GM18511 (cell line): ENCODE data around the gene P3H2.
"Not testable (repeated sequence)": the region's sequence is repeated elsewhere in the genome, so short reads cannot be mapped to it uniquely, and the experiment has no call there.

Experiments used
- ATAC-seq: cut with Tn5 transposase; IDR thresholded peaks from one replicate; pipeline ENCODE4 v1.9.1; 2021; ENCODE audit warnings: mild to moderate bottlenecking, moderate library complexity; ENCODE audit not compliant: unreplicated experiment

P3H2 gene, protein sequence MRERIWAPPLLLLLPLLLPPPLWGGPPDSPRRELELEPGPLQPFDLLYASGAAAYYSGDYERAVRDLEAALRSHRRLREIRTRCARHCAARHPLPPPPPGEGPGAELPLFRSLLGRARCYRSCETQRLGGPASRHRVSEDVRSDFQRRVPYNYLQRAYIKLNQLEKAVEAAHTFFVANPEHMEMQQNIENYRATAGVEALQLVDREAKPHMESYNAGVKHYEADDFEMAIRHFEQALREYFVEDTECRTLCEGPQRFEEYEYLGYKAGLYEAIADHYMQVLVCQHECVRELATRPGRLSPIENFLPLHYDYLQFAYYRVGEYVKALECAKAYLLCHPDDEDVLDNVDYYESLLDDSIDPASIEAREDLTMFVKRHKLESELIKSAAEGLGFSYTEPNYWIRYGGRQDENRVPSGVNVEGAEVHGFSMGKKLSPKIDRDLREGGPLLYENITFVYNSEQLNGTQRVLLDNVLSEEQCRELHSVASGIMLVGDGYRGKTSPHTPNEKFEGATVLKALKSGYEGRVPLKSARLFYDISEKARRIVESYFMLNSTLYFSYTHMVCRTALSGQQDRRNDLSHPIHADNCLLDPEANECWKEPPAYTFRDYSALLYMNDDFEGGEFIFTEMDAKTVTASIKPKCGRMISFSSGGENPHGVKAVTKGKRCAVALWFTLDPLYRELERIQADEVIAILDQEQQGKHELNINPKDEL

DNA sequence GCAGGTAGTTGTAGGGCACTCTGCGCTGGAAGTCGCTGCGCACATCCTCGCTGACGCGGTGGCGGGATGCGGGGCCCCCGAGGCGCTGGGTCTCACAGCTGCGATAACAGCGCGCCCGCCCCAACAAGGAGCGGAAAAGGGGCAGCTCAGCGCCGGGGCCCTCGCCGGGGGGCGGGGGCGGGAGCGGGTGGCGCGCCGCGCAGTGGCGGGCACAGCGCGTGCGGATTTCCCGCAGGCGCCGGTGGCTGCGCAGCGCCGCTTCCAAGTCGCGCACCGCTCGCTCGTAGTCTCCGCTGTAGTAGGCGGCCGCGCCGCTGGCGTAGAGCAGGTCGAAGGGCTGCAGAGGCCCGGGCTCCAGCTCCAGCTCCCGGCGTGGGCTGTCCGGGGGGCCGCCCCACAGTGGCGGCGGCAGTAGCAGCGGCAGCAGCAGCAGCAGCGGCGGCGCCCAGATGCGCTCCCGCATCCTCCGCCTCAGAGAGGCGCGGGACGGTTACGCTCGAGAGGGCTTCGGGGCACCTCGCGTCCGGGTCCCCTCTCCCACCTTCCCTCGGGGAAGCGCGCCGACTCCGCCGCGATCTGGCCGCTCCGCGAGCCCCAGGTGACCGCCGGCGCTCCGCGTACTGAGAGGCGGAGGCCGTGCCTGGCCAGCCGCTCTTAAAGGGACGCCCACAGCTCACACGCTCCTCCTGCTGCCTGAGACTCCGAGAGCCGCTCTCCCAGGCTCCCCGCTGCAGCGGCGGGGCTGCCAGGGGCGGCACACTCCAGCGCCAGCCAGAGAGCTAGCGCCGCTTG is at the start of gene P3H2:
Gene P3H2 (minus strand): TSS at position 629 of the 792 bp plus-strand sequence. CDS start 166 bp downstream, at position 463.
- peak; percentile 63 for ATAC-seq

DNA sequence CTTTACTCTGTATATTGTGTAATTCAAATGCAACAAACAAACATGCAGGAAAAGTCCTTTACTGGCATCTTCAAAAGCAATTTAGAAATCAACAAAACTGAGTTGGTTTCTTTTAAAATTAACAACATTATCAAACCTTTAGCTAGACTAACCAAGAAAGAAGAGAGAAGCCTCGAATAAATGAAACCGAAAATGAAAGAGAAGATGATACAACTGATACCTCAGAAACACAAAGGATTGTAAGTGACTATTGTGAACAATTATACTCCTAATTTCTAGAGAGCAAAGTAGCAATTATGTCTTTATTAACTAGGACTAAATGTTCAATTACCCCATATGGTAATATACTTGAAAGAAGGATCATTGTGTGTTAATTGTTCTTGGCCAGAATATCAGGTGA is 49.2 kb upstream of the P3H2 start:
- peak; percentile 68 for ATAC-seq

DNA sequence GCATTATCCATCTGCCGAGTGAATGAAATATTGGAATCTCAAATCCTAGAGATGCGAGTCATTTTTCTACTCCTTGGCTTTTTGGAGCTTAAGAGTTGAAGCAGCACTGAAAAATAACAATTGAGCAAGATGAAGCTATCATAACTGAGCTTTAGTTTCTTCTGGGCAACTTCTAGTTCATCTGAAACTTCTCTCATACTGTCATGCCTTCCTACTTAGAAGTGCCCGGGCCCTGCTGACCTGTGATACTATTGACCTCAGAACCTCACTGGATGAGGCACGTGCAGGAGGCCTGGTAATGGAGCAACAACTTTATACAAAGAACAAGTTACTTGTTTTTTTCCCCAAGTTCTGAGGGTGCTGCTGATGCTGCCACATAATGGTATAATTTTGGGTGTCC is 48.5 kb upstream of the P3H2 start:
- ATAC-seq, result peak; percentile 33

DNA sequence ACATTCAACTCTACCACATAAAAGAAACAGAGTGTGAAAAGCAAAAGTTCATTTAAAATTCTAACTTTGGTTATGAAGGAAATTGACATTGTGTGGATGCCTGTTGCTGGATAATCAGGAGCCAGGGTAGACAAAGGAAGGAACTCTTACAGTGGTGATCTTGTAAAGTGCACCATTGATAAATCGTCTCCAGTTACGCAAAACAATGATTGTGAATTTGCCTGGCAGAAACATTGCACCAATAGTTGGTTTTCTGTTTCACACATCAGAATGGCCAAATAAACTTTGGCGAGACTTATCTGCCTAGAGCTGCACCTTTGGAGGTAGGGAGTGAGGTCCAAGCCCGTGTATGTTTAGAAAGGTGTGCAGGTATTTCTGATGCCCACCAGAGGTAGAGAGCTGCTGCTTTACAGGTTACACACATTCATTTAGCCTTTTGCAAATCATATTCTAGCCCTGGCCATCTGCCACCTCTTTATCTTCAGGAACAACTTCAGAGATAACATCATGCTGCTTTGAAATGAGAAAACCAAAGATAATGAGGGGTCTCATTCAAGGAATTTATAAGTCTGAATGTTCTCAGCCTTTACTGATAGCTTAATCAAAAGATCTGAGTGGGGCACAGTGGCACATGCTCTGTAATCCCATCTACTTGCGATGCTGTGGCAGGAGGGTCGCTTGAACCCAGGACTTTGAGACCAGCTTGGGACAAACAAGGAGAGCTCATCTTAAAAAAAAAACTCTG is 47.4 kb upstream of the P3H2 start:
- ATAC-seq, result no peak

DNA sequence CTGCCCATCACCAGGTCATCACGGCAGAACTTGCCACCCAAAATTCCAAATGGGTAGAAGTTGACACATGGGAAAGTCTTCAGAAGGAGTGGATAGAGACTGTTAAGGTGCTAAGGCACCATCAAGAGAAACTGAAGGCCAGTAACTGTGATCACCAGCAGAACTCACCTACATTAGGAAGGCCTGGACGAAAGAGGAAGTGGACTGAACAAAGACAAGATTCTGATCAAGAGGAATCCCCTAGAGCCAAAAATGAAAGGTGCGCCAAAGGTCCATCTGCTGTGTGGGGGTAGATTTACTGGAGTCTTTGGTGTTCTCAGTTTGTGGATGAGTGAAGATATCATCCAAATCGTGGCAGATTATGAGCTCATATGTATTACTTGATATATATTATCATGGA is 46.3 kb upstream of the P3H2 start:
- ATAC-seq, result no peak

DNA sequence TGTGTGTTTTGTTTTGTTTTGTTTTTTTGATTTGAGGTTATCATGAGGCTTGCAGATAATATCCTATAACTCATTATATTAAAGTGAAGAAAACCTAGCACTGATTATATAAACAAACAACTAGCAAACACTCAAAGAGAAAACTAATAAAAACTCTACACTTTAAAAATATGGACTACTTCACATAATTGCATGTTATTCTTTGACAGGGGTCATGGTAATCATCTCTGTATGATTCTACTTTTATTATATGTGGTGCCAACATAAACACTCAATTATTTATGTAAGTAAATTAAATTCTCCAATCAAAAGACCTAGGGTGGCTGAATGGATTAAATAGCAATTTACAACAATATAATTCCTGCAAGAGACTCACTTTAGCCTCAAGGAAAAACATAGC is 44.6 kb upstream of the P3H2 start:
- ATAC-seq, result no peak

DNA sequence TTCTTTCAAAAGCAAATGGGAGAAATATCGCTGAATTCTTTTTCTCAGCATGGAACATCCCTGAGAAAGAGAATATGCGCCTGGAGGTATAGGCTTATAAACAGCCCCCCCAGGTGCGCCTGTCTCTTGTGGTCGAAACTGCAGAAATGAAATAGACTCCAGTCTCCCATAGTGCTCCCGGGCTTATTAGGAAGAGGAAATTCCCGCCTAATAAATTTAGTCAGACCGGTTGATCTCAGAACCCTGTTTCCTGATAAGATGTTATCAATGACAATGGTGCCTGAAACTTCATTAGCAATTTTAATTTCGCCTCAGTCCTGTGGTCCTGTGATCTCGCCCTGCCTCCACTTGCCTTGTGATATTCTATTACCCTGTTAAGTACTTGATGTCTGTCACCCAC is 41.3 kb upstream of the P3H2 start:
- ATAC-seq, result not testable (repeated sequence)

DNA sequence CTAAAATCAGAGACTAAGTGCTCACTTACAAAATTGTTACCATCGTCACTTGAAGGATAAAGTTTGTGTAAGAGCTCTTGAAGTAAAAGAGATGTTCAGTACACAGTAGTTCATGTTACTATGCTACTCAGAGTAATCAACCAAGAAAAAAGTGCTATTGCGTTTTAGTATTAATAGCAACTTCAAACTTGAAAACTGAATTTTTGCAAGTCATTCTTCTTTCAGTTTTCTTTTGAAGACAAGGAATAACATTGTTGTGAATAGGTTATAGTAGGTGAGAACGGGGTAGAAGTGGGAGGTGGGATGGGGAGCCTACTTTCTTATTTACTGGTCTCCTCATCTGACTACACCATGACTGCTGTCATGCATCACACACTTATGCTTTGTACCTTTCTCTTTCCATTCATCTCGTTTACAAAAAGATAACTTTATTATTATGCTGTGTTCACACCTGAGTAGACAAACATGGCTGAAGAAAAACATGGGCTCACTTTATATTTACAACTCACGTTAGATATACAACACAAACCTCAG is 39.3 kb upstream of the P3H2 start:
- ATAC-seq, result no peak

DNA sequence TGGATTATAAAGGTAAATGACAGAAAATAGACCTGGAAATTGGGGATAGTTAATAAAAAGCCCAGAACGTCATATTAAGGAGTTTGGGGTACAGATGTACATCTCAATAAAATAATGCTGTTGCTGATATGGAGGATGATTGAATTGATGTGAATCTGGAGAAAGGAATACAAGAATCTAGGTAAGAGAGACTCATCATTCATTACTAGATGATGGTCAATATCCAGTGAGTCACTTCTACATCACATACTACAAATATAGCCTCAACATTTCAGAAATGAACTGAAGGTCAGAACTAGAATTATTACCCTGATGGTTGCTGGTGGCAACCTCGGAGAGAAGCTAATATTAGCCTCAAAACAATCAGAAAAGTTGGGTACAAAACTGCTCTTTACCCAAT is 37.6 kb upstream of the P3H2 start:
- no peak for ATAC-seq

DNA sequence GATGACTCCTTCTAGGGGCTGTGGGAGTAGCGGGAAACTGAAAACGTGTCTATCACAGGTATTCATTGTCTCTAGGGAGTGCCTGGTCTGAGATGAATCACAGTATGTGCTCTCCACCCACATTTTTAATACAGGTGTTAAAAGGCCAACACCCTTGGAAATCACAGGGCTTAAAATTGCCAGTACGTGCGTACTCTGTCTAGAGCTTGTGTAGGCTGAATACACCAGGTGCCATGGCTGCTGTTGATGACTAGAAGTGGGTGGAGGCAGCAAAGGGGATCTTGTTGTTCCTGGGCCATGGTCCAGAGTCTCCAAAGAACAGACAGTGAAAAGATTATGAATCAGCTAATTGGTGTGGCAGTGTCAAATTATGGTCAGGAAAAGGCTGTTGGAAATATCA is 35.1 kb upstream of the P3H2 start:
- no peak for ATAC-seq

DNA sequence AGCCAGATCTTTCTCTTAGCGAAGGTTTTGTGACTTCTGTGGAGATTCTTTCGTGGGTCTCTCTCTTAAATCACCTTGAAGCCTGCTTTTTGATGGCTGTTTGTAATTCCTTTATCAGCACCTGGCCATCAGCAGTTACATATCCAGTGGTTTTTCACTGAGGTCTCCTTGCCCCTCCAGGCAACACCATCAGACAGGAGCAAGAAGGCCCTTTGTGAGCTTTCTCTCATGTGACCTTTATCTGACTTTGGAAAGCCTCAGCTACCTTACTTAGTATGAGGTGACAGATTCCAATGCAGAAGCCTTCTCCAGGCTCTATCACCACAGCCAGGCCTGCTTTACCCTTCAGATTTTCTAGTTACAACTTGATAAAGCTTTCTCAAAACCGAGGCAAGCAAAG is 30.0 kb upstream of the P3H2 start:
- no peak for ATAC-seq

DNA sequence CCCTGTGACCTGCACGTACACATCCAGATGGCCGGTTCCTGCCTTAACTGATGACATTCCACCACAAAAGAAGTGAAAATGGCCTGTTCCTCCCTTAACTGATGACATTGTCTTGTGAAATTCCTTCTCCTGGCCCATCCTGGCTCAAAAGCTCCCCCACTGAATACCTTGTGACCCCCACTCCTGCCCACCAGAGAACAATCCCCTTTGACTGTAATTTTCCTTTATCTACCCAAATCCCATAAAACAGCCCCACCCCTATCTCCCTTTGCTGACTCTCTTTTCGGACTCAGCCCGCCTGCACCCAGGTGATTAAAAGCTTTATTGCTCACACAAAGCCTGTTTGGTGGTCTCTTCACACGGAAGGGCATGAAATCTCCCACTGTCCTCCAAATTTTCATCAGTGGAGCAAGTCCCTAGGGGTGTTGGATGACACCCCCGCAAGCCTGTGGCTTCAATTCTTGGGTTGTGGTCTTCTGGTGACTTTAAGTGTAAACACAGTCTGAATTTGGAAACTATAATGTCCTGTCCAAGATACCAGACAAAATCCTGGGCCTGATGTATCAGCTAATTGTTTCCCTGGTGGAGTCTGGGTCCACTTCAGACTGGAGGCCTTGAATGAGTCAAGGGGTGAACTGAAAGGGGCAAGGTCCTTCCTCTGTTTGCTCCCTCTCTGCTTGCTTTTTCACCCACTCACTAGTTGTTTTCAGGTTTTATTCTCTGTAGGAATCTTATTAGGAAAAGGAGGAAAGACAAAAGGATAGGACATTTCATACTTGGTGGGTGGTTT is 29.3 kb upstream of the P3H2 start:
- ATAC-seq, result not testable (repeated sequence)

DNA sequence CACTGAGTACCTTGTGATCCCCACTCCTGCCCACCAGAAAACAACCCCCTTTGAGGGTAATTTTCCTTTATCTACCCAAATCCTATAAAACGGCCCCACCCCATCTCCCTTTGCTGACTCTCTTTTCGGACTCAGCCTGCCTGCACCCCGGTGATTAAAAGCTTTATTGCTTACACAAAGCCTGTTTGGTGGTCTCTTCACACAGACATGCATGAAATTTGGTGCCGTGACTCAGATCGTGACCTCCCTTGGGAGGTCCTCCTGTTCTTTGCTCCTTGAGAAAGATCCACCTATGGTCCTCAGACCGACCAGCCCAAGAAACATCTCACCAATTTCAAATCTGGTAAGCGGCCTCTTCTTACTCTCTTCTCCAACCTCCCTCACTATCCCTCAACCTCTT is 24.1 kb upstream of the P3H2 start:
- ATAC-seq, result not testable (repeated sequence)

DNA sequence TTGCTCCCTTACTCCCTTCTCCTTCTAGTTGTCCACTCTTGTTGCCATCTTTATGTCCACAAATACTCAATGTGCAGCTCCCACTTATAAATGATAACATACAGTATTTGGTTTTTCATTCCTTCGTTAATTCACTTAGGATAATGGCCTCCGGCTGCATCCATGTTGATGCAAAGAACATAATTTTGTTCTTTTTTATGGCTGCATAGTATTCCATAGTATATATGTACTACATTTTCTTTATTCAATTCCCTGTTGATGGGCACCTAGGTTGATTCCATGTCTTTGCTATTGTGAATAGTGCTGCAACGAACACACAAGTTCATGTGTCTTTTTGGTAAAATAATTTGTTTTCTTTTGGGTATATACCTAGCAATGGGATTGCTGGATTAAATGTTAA is 21.3 kb upstream of the P3H2 start:
- ATAC-seq, result no peak

DNA sequence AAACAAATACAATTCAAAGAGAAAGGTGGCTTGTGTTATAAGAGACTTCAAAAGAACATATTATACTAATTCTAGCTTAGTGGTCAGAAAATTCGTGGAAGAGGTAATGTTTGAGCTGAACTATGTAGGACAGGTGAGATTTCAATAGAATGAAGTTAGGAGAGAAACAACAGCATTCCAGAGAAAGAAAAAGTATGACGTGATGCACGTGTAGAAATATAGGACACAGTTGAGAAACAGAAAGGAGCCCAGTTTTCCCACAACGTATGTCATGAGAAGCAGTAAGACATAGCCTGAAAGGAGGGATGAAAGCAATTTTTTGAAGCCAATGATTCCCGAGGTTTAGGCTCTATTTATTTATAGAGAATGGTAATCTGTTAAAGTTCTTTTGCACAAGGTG is 18.7 kb upstream of the P3H2 start:
- no peak for ATAC-seq

DNA sequence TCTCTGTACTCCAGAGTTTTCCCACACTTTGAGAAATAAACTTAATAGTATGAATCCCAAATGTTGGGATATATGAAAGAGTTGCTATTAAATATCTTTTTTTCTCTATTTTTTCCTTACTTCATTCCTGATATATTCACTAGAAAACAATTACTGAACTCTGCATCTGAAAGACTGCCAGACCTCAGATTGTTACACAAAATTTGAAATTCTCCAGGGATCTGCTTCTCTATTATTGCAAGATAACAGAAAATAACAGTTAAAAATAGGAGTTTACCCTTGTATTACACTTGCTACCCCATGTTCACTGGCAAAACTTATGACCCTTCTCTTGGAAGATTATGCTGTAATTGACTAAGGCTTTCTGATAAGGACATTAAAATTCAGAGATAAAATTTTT is 11.7 kb upstream of the P3H2 start:
- ATAC-seq, result no peak

DNA sequence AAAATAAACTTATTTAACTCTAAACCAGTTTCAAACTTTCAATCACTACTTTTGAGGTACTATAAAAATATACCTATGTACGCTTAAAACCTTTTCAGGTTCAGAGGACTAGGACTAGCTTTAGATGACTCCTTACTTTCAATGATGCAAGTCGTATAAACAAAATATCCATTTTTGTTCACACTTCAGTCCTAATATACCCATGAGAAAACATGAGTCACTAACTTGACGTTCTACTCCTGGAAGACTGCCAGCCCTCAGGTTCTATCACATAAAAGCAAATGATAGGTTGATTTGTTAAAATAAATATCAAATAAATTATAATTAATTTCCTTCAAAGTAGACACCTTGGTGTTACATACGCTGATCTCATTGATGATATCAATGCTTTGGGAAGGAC is 10.6 kb upstream of the P3H2 start:
- ATAC-seq, result no peak

DNA sequence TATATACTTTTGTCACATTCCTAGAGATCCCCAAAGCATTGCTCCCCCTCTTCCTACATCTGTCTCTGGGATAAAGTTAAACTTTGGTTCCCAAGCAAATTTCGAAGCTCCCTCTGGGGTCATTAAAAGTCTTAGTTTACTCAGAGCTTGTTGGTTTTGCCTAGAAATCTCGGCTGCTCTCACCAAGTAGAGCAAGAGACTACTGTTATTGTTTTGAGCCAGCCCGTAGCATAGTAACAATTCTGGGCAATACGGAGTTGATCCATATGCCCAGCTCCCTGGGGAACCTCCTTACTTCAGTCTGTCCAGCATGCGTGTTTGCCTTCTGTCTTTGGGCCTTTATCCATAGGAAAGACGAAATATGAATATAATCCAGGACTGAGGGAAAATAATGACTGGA is 10.0 kb upstream of the P3H2 start:
- no peak for ATAC-seq

DNA sequence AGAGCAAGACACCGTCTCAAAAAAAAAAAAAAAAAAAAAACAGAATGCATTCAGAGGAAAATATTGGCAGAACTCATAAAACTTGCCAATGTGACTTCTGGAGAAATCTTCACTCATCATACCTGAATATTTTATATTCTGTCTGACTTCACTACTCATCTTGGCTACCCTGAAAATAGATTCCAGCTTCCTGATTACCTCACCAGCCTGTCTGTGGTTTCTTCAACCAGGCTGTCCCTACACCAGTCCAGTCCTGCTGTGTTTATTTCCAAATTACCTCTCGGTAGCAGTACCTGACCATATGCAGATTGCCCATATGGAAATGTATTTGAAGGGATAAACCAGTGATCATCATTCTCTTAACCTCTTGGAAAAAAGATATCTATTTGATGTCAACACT is 9.3 kb upstream of the P3H2 start:
- no peak for ATAC-seq

DNA sequence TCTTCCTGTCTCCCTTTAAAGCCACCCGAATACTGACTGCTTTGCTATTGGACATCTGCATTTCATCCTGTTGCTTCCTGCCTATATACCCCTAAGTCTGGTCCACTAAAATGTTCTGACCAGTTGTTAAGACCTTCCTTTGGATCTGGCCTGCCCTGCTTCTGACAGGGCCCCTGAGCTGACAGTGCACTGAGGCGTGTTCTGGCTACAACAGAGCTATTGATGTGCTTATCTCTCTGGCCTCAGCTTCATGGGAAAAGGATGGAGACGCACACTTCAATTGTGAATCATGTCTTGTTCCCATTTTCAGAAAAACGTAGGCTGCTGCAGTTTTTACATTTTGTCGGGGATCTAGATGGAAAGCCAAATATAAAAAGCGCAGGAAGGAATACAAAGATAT is 7.1 kb upstream of the P3H2 start:
- no peak for ATAC-seq
